ENCODE data around the gene RYR2.

DNA sequence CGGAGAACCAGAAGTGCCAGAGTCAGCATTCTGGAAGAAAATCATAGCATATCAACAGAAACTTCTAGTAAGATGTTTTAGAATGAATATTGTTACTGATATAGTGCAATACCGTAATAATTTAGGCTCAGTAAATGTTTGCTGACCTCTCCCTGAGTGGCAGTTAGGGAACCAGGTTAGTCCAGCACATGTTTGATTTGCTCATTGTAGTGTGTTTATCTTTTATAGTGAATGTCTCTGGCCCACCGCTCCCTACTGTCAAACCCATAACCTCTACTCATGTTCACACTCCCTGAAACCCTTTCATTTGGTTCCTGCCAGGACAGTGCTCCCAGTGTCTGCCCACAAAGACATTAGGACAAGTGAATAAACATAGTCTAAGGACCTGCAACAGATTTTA, 746.1 kb downstream of the RYR2 start:
- TF ChIP-seq, protein P1, sequence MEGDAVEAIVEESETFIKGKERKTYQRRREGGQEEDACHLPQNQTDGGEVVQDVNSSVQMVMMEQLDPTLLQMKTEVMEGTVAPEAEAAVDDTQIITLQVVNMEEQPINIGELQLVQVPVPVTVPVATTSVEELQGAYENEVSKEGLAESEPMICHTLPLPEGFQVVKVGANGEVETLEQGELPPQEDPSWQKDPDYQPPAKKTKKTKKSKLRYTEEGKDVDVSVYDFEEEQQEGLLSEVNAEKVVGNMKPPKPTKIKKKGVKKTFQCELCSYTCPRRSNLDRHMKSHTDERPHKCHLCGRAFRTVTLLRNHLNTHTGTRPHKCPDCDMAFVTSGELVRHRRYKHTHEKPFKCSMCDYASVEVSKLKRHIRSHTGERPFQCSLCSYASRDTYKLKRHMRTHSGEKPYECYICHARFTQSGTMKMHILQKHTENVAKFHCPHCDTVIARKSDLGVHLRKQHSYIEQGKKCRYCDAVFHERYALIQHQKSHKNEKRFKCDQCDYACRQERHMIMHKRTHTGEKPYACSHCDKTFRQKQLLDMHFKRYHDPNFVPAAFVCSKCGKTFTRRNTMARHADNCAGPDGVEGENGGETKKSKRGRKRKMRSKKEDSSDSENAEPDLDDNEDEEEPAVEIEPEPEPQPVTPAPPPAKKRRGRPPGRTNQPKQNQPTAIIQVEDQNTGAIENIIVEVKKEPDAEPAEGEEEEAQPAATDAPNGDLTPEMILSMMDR (IDR thresholded peaks at IDR 0.05): no peak
- TF ChIP-seq EZH2phosphoT487 (IDR thresholded peaks at IDR 0.05): no peak
- TF ChIP-seq EZH2 (IDR thresholded peaks at IDR 0.05): no peak
